GM06990 (cell line): ENCODE data around the gene MAPK1.
"Not testable (repeated sequence)": the region's sequence is repeated elsewhere in the genome, so short reads cannot be mapped to it uniquely, and the experiment has no call there.

Experiments used
- DNase-seq: peaks from one replicate; pipeline ENCODE4 v3.0.0-alpha.2; 2011; ENCODE audit not compliant: insufficient read length; ENCODE audit errors: extremely low read depth
- H3K27me3 ChIP-seq: replicated peaks from 2 replicates; pipeline ENCODE4 v1.6.0; 2011; ENCODE audit warnings: low read length; ENCODE audit not compliant: control insufficient read depth, insufficient read depth
- H3K36me3 ChIP-seq: 2 replicates; pipeline ENCODE4 v1.5.1; 2011; ENCODE audit warnings: low read length; ENCODE audit not compliant: control insufficient read depth, insufficient read depth
- H3K4me3 ChIP-seq: replicated peaks from 2 replicates; pipeline ENCODE4 v1.5.1; 2011; ENCODE audit warnings: low read depth, mild to moderate bottlenecking, control low read depth, low read length
- TF ChIP-seq, protein P1 (sequence below): IDR thresholded peaks from 2 replicates; pipeline ENCODE4 v1.5.1; 2011; ENCODE audit warnings: low read length, control low read depth, mild to moderate bottlenecking, inconsistent platforms; ENCODE audit not compliant: insufficient read depth, poor library complexity, severe bottlenecking

Gene MAPK1

GRCh38 chr22:21896951-21897513 is 29.6 kb upstream of the MAPK1 start:
- no peaks in the 10 kb centered on the region for H3K36me3 ChIP-seq
- no peak overlapping the region for H3K4me3 ChIP-seq
- H3K27me3 ChIP-seq, result no peaks in the 10 kb centered on the region
- TF ChIP-seq, protein P1, sequence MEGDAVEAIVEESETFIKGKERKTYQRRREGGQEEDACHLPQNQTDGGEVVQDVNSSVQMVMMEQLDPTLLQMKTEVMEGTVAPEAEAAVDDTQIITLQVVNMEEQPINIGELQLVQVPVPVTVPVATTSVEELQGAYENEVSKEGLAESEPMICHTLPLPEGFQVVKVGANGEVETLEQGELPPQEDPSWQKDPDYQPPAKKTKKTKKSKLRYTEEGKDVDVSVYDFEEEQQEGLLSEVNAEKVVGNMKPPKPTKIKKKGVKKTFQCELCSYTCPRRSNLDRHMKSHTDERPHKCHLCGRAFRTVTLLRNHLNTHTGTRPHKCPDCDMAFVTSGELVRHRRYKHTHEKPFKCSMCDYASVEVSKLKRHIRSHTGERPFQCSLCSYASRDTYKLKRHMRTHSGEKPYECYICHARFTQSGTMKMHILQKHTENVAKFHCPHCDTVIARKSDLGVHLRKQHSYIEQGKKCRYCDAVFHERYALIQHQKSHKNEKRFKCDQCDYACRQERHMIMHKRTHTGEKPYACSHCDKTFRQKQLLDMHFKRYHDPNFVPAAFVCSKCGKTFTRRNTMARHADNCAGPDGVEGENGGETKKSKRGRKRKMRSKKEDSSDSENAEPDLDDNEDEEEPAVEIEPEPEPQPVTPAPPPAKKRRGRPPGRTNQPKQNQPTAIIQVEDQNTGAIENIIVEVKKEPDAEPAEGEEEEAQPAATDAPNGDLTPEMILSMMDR, result no peak
- DNase-seq, result no peak

- H3K4me3 ChIP-seq, H3K36me3 ChIP-seq, DNase-seq, H3K27me3 ChIP-seq: not testable (repeated sequence)
Observed at GRCh38 chr22:21896275-21896674, 28.8 kb upstream of the MAPK1 start.

- H3K27me3 ChIP-seq, result no peaks in the 10 kb centered on the region
- TF ChIP-seq, protein P1, result no peak
- DNase-seq, result no peak
Observed at GRCh38 chr22:21894799-21895198, 27.4 kb upstream of the MAPK1 start.

DNA sequence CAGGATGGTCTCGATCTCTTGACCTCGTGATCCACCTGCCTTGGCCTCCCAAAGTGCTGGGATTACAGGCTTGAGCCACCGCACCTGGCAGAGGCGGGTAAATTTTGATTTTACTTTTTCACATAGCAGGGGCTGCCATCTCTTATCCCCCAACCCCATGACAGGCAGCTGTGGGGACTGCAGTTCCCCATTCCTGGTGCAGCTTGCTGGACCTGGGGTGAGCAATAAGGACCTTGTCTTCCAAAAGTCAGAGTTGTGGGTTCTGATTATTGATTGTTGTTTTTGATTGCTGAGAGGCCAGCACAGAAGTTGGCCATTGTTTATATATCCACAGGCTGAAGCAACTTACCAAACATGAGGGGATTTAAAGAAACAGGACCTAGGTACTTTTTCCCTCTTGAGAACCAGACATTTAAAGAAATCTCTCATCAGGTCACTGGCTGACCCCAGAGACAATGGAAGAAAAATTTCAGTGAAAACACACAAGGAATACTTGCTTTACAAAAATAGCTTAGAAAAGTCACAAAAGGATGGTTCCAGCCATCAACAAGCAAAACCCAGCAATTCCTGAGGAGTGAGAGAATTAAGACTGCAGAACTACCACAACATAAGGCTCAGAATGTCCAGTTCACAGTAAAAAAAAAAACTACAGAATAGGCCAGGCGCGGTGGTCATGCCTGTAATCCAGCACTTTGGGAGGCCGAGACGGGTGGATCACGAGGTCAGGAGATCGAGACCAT is 22.0 kb upstream of the MAPK1 start:
- H3K27me3 ChIP-seq, result no peaks in the 10 kb centered on the region
- TF ChIP-seq, protein P1, result no peak
- H3K4me3 ChIP-seq, result no peak overlapping the region
- no peaks in the 10 kb centered on the region for H3K36me3 ChIP-seq
- no peak for DNase-seq

More at GRCh38 chr22:21894799-21895198, 27.4 kb upstream of the MAPK1 start:
- H3K36me3 ChIP-seq, result no peaks in the 10 kb centered on the region
- H3K4me3 ChIP-seq, result no peak overlapping the region

DNA sequence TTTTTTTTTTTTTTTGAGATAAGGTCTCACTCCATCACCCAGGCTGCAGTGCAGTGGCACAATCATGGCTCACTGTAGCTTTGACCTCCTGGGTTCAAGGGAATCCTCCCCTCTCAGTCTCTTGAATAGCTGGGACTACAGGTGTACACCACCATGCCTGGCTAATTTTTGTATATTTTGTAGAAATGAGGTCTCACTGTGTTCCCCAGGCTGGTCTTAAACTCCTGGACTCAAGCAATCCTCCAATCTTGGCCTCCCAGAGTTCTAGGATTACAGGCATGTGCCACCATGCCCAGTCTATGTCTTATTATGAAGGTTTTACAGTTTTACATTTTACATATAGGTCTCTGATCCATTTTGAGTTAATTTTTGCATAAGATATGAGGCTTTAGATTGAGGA is 20.4 kb upstream of the MAPK1 start:
- H3K4me3 ChIP-seq, result no peak overlapping the region
- H3K27me3 ChIP-seq, result no peaks in the 10 kb centered on the region
- TF ChIP-seq, protein P1, result no peak
- H3K36me3 ChIP-seq, result no peaks in the 10 kb centered on the region
- no peak for DNase-seq

DNA sequence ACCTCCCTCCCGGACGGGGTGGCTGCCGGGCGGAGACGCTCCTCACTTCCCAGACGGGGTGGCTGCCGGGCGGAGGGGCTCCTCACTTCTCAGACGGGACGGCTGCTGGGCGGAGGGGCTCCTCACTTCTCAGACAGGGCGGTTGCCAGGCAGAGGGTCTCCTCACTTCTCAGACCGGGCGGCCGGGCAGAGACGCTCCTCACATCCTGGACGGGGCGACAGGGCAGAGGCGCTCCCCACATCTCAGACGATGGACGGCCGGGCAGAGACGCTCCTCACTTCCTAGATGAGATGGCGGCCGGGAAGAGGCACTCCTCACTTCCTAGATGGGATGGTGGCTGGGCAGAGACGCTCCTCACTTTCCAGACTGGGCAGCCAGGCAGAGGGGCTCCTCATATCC is 16.5 kb upstream of the MAPK1 start:
- not testable (repeated sequence) for DNase-seq, H3K27me3 ChIP-seq, H3K4me3 ChIP-seq, H3K36me3 ChIP-seq

DNA sequence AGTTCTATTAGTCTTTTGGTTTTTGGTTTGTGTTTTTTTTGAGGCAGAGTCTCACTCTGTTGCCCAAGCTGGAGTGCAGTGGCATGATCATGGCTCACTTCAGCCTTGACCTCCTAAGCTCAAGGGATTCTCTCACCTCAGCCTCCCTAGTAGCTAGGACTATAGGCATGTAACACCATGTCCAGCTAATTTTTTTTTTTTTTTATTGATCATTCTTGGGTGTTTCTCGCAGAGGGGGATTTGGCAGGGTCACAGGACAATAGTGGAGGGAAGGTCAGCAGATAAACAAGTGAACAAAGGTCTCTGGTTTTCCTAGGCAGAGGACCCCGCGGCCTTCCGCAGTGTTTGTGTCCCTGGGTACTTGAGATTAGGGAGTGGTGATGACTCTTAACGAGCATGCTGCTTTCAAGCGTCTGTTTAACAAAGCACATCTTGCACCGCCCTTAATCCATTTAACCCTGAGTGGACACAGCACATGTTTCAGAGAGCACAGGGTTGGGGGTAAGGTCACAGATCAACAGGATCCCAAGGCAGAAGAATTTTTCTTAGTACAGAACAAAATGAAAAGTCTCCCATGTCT is 15.4 kb upstream of the MAPK1 start:
- not testable (repeated sequence) for H3K36me3 ChIP-seq, H3K27me3 ChIP-seq, DNase-seq, H3K4me3 ChIP-seq
